ENCODE measurements around the gene PLXDC2.

The PLXDC2 gene

DNA sequence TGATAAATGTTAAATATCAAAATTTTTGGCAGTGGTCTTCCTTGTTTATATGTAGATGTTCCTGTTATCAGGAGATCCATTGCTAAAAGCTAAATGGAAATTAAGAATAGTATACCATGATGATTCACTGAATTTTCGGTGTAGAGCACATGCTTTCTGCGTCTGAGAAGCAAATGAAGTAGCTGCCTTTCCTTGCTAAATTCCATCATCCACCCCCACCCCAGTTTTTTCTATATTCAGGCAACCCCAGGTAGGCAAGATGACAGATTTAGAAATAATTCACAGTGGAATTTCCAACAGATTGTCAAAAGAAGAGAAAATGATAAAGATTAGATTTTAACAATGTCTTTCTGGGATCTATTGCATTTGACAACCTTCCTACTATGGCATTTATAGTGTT, 231.9 kb downstream of the PLXDC2 start:
- no peak for DNase-seq (ENCODE audit: low spot score)

DNA sequence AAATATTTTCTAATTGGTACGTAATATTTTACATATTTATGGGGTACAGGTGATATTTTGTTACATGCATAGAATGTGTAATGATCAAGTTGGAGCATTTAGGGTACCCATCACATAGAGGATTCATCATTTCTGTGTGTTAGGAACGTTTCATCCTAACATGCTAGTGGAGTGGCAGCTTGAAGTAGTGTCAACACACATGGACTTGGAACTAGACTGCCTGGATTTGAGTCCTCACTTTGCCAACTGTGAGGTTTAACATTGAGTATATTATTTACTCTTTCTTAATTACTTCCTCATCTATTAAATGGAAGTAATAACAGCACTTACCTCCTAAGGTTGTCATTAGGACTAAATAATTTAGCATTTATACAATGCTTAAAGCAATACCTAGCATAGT, 241.9 kb downstream of the PLXDC2 start:
- DNase-seq (ENCODE audit: low spot score): no peak

DNA sequence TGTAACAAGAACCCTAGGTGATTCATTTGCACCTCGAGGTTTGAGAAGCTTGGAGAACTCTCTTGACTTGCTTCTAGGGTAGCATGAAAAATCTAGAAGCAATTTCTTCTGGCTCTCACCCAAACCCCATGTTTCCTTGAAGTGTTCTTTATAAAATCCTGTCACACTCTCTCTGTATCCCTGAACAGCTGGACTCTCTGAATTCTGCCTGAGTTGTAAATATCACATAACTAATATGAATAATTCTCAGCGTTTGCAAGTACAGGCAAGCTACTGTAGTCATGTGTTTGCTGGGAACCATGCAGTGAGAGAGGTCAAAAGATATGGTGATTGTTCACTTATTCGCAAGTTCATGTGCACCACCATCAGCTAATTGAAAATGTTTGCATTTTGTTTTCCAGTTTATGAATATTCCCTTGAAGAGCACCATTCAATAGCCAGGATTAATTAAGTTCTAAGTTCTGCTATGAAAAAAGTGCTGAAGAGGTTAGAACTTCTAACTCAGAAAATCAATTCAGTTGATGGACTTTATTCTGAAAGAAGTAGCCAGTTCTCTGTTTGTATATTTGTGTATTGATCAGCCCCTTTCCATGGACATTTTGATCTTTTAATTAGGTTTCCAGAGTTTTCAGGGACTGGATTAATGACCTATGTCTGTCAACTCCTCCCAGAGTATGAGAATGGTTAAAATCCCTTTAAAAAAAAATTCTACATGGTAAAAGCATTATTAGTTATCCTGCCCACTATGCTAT, 243.0 kb downstream of the PLXDC2 start:
- no peak for DNase-seq (ENCODE audit: low spot score)

DNA sequence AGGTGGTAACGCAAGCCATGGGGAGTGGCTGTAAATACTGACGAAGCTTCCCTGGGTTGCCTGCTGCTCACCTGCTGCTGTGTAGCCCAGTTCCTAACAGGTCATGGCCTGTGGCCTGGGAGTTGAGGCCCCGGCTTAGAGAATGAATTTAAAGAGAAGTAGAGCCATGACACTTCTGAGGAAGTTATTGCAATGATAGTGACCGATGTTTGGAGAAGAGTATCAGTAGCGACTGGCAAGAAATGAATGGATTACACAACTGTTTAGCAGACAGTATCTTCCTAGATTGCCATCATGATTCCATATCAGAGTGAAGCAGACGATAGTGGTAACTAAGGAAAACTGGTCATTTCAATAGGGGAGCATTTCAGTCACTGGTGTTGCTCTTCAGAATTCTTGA, 249.6 kb downstream of the PLXDC2 start:
- no peak for DNase-seq (ENCODE audit: low spot score)

DNA sequence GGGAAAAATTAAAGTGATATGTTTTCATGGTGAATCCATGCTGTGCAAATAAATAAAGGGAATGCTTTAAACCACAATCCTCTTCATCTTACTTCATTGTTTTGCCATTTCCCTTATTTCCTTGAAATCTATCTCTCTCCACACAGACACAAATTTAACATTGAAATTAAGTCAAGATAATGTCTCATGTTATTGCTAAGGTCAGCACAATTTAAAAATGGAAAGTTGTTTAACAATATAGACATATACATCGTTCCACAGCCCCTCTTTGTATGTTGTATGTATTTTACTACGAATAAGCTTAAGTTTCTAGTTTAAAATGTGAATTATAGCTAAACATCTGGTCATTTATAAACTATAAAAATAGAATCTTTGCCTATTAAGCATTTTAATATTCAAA, 256.9 kb downstream of the PLXDC2 start:
- no peak for DNase-seq (ENCODE audit: low spot score)

DNA sequence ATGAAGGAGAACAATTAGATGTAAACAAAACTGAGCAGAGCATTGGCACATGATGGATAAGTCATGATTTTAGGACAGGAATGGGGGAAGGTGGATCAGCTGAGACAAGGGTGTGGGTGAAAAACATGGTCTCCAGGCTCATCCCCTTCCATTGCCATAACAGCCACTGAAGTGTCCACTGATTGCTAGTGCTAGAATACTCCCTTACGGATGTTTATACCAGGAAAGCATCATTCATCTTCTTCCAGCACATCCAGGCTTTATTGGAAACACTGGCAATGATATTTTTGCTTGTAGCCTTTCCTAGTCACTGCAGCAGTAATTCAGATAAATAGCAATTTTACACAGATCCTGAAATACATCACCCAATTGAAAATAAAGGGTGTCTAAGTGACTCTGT, 259.5 kb downstream of the PLXDC2 start:
- DNase-seq (ENCODE audit: low spot score): no peak

DNA sequence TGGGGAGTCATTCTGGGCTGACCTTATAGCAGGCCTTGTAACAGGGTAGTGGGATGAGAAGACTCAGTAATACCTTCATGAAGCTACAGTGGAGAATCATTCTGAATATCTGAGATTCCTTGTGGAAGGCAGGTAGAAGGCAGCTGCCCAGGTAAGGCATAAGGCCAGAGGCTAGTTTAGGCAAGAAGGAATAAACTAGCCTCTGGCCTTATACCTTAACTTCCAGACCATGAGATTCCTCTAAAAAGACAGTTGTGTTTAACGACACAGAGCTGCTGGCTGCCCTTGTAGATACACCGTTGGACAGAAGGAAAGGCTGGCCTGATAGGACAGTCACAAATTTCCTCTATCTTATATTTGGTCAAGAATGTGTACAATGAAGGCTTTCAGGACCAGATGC, 268.2 kb downstream of the PLXDC2 start:
- DNase-seq (ENCODE audit: low spot score): no peak

DNA sequence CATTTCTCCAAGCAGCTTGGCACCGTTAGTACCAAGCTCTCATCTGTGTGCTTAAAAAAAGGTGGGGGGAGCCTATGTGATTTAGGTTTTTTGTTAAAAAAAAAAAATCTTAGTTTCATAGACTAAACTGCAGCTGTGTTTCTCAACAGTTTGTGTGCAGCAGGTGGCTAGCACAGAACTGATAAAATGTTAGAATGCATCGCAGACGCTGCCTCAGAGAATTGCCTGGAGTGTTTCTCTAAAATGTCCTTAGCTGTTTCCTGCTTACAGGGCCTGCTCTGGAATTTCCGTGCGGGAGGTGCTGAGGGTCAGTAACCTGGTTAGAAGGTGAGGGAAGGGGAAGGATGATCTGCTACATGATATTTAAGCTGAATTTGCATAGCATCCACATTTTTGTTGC, 268.9 kb downstream of the PLXDC2 start:
- DNase-seq (ENCODE audit: low spot score): no peak

DNA sequence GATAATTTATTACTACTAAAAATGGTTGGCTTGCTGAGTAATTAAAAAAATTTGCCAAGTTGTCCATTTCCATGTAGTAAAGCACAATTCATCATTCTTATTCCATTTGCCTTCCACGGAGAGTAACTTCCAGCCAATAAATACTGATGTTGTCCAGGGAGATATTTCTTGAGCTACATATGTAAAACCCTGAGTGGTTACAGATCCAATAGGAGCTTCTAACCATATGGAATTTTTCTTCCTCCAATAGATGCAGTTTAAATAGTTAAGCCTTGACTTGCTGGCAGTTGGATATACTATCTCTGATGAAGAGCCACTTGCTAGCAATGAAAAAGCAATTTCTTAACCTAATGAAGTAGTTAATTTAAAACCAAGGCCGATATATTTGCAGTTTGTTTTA, 271.1 kb downstream of the PLXDC2 start:
- no peak for DNase-seq (ENCODE audit: low spot score)

DNA sequence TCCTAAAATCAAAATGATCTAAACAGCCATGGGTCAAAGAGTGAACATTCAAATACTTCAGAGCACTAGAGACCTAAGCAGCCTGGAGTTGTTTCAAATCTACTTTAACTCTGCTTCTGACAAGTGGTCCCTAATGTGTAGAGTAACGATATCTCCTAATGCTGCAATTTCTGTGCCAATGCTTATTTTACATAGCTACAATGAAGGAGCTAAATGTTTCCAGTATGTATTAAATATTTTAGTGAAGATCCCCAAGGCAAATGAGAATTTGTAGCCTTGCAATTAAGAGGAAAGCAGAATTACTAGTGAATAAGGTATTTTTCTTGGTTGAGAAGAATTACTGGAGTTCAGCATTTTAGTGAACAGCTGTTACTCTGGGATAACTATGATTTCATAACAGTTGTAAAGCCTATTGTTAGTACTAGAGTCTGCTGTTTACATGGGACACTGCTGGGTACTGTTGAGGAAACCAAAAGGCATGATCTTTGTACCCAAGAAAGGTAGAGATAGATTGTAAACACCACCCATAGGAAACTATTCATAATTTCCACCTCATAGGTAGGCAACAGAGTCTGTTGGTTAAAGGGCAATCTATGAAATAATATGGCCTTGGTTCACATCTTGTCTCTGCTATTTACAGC, 271.9 kb downstream of the PLXDC2 start:
- no peak for DNase-seq (ENCODE audit: low spot score)

DNA sequence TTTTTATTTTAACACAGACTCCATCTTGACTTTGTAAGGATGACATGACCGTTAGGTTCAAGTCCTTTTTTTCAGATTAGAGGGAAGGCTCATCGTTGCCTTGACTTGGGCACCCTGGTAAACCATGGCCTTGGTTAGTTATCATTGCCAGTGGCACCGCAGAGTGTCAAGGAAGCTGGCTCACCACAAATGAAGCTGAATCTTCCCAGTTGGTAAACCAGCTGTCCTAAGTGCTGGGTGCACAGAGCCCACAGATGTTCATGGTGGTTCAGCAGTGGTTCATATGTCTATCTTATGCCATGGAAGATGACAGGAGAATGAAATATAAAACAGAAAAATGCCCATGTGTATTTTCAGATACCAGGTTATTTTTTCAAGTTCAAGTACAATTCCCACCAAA, 273.6 kb downstream of the PLXDC2 start:
- no peak for DNase-seq (ENCODE audit: low spot score)

DNA sequence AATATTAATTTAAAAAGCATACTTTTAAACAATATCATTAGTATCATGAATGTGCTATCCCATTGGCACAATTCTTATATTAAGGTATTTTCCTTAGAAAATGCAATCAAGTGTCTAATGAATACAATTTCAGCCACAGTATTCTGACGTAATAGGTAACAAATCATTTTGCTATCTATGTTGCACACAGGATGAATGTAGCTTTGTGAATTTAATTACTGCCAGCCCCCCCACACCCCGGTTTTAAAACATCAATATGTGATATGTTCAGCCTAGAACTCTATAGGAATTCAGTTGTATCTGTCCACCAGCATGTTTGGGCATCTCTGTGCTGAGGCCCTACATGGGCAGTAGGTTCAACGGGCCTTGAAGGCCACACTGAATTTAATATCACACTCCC, 274.6 kb downstream of the PLXDC2 start:
- no peak for DNase-seq (ENCODE audit: low spot score)

DNA sequence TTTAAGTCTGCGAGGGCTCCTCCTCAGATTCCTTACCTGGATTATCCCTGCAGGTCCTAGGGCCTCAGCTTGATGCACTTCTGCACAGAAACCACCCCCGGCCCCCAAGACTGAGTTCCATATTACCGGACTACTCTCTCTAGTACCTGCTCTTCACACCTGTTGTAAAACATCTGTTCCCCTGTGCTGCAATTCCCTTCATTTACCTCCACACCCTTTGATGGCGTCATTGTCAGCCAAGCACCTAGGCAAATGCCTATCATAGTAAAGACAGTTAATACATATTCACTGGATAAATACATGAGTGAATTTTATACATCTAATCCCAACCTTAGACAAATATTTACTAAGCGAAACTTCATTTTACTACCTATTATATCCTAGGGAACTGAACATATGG, 275.5 kb downstream of the PLXDC2 start:
- no peak for DNase-seq (ENCODE audit: low spot score)

DNA sequence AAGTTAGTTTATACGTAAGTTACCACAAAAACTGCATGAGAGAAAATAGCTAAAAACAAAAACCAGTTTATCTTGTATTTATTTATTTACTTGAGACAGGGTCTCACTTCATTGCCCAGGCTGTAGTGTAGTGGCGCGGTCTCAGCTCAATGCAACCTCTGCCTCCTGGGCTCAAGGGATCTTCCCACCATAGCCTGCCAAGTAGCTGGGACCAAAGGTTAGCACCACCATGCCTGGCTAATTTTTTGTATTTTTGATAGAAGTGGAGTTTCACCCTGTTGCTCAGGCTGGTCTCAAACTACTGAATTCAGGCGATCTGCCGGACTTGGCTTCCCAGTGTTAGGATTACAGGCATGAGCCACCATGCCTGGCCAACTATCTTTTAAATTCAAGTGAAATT, 277.4 kb downstream of the PLXDC2 start:
- DNase-seq (ENCODE audit: low spot score): no peak

DNA sequence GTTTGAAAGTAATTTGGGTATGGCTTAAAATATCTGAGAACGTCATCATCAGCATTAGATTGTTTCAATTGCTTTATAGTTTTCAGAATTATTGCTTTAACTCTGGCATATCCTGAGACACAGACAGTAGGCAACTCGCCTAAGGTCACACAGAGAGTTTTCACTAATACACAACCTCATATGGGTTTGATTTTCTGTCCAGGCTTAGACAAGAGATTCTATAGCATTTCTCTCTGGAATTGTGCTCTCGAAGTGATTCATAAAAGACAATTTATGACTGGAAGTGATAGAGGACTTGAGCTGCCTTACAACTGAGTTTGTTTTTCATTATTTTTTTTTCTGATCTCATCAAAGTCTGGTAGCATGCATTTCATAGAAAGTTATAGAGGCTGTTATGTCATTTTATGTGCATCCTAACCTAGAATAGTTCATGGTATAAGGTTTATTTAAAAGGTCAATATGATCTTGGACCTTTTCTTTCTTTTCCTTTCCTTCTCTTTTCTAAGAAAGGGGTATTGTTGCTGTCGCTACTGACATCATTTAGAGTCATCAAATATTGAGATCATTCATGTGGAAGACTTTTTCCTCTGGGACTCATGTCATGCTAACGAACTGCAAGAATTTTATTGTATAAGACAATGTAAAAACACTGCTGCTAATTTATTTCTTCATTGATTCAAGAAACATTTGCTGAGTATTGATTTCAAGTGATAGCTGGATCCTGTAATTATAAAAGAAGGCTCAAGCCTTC, 278.2 kb downstream of the PLXDC2 start:
- DNase-seq (ENCODE audit: low spot score): no peak

DNA sequence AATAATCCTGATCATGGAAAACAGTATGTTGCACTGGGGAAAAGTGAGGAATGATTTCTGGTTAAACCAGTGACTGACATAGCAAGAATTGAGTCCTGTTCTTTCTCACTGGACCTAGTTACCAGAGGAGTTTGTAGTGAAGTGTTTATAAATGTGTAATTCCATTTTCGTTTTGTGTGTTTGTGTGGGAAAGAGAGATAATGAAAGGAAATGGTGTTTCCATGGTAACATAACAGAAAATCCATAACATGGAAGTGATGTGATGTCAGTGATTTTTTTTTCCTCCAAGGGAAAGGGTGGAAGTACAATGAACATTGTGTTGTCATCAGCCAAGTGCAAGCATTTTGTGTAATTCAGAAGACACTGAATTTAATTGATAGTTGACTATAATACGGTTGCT, 283.9 kb downstream of the PLXDC2 start:
- DNase-seq (ENCODE audit: low spot score): no peak

DNA sequence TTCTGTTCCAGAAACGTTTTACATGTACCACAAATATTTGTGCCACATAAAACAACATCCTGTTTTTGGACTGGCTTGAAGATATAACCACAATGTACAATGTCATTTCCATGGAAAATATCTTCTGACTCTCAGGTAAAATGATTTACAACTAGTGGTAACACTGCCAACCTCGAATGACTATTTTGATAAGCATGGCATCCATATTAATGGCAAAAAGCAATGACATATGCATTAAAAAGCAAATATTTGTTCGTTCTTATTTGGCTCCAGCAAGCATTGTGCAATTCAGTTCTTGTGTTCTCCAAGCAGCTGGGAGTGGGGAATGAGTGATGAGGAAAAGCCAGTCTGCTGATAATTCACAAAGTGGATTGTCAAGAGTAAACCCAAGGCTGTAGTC, 289.0 kb downstream of the PLXDC2 start:
- no peak for DNase-seq (ENCODE audit: low spot score)

DNA sequence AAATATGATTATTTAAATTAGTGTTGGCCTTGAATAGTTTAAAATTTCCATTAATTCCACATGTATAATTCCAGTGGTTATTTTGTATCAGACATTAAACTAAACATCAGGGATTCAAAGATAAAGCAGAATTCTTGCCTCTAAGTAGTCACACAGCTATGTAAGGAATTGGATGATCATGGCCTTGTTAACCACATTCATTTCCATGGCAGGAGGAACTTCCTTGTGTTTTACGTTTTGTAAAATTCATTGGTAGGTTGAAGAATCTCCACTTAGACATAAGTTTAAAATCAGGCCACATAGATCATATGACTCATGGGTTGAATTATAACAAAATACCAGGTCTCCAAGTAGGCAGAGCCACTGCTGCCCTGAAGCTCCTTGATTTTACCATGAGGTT, 289.7 kb downstream of the PLXDC2 start:
- DNase-seq (ENCODE audit: low spot score): no peak

DNA sequence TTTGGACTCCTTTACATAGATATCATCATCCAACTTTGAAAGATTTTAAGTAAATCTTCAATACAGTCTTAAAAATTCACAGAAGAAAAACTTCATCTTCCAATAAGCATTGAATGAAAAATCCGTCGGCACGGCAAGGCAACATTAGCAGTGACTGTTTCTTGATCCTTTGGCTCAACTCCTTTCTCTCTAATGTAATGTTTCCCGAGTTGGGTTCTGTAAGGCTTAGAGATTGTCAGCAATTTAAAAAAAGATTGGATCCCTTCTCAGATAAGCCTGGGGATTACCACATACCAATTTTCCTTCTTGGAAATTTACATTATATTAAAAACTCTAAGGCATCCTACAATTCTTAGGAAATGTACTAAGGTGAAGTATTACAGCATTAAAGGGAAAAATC, 291.8 kb downstream of the PLXDC2 start:
- DNase-seq (ENCODE audit: low spot score): no peak

DNA sequence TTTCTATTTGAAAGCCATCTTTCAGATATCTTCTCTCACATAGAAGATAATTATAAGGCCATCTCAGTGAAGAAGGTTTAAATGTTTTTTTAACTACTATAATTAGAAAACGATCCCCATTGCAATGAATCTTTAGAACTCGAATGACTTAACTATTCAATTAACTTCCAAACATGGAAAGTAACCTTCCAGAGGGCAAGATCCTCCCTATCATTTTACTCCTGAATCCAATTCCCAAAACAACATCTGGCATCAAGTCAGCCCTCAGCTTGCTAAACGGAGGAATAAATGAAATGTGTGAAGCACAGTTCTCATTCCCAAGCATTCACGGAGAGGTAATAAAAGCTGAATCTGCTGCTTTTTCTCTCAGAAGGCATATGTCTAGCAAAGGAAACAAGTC, 293.4 kb downstream of the PLXDC2 start:
- no peak for DNase-seq (ENCODE audit: low spot score)

DNA sequence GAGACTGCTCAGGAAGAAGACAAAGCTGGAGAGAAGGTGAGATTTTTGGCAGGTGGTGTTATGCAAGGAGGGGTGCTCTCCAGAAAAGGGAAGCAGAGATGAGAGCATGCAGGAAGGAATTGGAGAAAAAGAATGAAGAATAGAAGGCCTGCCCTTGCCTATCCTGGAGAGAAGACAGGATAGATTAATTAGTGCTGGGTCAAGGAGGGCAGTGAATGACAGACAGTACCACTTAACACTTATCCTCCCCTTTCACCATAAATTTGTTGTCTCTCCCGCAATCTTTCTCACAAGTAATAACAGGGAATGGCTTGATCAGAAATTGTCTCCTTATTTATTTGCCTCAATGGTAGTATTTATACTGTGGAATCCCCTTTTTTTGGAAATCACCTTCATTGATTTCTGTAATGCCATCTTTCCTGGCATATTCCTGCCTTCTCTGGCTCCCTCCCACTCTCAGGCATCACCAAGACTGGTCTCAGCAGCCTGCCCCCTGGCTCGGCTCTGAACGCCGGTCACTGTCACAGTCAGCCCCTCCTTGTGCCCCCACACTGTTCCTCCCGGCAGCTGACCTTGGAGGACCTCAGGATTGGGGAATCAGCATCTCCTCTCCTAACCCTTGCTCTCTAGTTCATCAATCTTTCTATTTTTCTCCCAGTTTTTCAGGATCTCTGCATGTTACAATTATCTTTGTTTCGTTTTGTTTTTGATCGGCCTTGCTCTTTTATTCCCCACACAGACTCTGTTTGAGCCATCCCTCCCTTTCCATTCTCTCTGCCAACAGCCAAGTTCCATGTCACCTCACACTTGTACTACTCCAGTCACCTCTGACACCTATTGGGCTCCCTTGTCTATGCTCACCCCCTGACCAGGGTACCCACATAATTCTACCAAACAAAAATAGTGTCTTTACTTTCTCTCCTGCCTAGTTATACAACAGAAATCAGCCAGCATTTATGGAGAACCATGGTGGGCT, 294.2 kb downstream of the PLXDC2 start:
- DNase-seq (ENCODE audit: low spot score): no peak

DNA sequence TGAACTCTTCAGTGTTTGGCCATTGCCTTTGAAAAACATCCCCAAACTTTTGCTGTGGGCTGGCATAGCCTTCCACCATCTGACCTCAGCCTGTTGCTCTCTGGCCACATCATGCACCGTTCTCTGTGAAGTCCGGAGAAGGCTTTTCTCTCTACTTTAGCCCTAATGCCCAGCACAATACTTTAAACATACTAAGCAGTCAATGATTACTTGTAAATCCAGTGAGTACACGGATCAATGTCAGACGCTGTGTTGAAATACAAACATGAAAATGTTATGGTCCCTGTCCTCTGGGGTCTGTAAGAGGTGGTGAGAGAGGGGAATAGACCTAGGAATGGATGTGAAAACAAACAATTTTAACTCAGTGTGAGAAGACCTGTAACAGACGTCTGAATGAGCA, 297.9 kb downstream of the PLXDC2 start:
- no peak for DNase-seq (ENCODE audit: low spot score)

Data from hematopoietic multipotent progenitor cell treated with erythropoietin and hydrocortisone succinate and interleukin-3 and kit ligand, for 15 days (in vitro differentiated cells).